OCI-LY1 (cell line): Measurements from ENCODE around the gene MORN5.

Source experiments
- EZH2 ChIP-seq: fragments of 200-600 bp; sonication (generic), shearing (Covaris generic); IDR thresholded peaks from 2 replicates; pipeline ENCODE4 v1.8.0; 2017; ENCODE audit warnings: borderline replicate concordance, mixed run types, mild to moderate bottlenecking, antibody characterized with exemption, low read length, moderate library complexity, mixed read lengths
- TF ChIP-seq, protein P1 (sequence below): fragments of 200-600 bp; sonication (generic), shearing (Covaris generic); IDR thresholded peaks from 2 replicates; pipeline ENCODE4 v1.5.1; 2017; ENCODE audit warnings: mild to moderate bottlenecking, antibody characterized with exemption, low read length, moderate library complexity, mixed read lengths

DNA sequence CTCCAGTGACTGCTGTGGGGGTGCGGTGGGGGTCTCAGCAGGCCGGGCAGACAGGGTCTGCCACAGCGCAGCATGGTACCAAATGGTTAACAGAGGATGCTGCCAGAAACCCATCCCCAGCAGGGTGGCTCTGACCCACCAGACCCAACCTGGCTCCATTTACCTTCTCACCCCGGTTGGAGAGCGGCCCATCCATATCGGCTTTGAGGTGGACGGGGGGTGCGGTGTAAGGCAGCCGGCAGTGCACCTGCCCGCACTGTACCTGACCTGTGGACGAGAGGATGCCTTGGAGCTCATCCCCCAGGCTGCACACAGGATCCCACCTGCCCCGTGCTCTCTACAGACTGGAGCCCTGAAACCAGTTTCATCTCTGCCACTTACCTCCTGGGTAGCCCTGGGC, 49.7 kb downstream of the MORN5 start:
- TF ChIP-seq, protein P1, sequence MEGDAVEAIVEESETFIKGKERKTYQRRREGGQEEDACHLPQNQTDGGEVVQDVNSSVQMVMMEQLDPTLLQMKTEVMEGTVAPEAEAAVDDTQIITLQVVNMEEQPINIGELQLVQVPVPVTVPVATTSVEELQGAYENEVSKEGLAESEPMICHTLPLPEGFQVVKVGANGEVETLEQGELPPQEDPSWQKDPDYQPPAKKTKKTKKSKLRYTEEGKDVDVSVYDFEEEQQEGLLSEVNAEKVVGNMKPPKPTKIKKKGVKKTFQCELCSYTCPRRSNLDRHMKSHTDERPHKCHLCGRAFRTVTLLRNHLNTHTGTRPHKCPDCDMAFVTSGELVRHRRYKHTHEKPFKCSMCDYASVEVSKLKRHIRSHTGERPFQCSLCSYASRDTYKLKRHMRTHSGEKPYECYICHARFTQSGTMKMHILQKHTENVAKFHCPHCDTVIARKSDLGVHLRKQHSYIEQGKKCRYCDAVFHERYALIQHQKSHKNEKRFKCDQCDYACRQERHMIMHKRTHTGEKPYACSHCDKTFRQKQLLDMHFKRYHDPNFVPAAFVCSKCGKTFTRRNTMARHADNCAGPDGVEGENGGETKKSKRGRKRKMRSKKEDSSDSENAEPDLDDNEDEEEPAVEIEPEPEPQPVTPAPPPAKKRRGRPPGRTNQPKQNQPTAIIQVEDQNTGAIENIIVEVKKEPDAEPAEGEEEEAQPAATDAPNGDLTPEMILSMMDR = no peak
- no peak for TF ChIP-seq EZH2
